Activated CD4-positive, alpha-beta T cell treated with anti-CD3 and anti-CD28 coated beads, Interleukin-2, Interleukin-4, amounts not matched to agents 100 ng/mL and 50 ng/mL, durations not matched to agents 16 hours and 8 hours (primary cell): Measurements from ENCODE around the gene HSPB2.
A peak's percentile ranks its signal among the peaks of the same experiment; 100 is the strongest.

Experiments used
- DNase-seq: peaks from one replicate; pipeline ENCODE4 v3.0.0-alpha.2; 2020; ENCODE audit warnings: low spot score

HSPB2 gene

DNA sequence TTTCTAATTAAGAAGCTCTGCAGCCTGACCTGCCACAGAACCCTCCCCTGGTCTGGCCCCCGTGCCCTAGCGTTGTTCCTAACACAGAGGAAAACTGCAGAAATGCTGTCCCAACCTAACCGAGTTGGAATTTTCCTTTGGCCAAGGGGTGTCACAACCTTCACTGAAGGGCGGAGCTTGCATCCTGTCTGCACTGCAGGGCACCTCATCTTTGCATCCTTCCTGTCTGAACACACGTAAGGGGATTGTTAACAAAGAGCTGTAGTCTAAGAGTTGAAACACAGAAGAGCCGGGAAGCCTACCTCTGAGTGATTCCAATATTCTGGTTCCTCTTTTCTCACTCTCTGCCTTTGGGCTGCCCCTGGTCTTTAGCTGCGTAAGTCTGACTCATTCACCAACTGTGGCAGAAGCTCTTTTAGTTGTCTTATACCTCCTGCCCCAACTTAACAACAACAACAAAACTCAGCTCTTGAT lies 26.2 kb downstream of the HSPB2 start:
- DNase-seq, result peak; percentile 70

GRCh38 chr11:111939836-111940604 lies 27.5 kb downstream of the HSPB2 start:
- DNase-seq, result no peak

DNA sequence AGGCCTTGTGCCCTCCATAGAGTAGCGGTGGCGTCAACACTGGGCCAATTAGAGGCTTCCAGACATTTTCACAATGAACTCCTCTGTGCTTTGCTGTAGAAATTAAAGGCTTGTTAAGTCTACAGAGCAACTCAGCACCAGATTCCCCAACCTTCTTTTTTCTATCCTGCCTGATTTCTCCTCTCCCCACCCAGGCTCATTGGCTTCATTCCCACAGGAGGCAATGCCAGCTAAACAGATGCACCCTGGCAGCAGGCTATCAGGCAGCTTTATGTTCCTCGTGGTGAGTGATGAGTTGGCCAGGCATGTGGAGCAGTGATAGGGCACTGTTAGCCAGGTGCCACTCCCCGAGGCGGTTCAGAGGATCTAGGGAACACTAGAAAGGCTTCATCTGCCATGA lies 29.4 kb downstream of the HSPB2 start:
- DNase-seq, result no peak

GRCh38 chr11:111942829-111943228 lies 30.3 kb downstream of the HSPB2 start:
- no peak for DNase-seq

DNA sequence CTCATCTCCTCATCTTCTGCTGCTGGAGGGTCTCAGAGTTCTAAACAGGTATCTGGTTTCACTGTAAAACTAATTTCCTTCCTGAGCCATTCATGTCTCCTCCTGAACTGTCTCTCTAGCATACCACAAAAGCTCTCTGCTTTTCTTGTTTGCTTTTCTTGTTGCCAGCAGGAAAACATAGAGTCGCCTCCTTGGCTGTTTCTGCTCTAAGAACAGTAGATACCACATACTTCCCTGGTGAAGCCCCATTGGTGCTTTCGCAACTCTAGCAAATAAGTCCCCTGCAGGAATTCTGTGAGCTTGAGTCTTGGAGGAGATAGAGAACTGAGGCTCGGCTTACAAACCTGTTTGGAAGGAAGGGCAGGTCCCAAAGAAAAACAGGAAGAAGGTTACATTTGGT lies 31.6 kb downstream of the HSPB2 start:
- no peak for DNase-seq

DNA sequence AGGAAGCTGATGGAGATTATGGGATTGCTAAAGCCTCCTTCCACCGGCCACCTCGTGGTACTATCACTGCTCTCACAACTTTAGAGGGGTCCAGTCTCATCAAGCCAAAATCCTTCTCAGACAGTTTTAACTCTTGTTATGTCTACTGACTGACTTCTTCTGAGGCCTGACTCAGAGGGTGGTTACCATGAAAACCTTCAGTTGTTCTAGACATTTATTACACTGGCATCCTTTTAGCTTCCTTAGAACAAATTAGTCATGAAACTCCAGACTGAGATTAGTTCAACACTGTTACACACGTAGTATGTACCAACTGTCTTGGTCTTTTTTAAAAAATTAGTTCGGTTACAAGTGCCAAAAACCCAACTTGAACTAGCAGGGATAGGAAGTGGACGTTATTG lies 32.1 kb downstream of the HSPB2 start:
- DNase-seq, result peak; percentile 52

GRCh38 chr11:111945198-111945597 lies 32.7 kb downstream of the HSPB2 start:
- DNase-seq, result no peak

DNA sequence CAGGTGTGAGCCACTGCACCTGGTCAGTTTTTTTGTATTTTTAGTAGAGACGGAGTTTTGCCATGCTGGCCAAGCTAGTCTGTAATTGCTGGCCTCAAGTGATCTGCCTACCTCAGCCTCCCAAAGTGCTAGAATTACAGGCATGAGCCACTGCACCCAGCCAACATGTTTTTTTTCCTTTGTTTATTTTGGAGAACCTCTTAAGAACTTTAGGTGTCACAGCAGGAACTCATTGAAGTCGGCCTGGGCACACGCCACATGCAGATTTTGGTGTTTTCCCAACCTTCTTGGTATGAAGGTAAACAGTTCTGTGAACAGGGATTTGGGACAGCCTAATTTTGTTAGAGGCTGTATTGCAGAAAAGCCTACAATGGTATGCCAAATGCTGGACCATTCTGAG lies 34.0 kb downstream of the HSPB2 start:
- no peak for DNase-seq

GRCh38 chr11:111947143-111947542 lies 34.6 kb downstream of the HSPB2 start:
- DNase-seq, result no peak

- DNase-seq, result no peak
These were observed 37.2 kb downstream of the HSPB2 start for GRCh38 chr11:111949519-111950426.

DNA sequence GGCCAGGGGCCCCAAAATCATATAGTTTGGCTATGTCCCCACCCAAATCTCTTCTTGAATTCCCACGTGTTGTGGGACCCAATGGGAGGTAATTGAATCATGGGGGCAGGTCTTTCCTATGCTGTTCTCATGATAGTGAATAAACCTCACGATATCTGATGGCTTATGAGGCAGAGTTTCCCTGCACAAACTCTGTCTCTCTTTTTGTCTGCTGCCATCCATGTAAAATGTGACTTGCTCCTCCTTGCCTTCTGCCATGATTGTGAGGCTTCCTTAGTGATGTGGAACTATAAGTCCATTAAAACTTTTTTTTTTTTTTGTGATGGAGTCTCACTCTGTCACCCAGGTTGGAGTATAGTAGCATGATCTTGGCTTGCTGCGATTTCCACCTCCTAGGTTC lies 39.0 kb downstream of the HSPB2 start:
- no peak for DNase-seq

DNA sequence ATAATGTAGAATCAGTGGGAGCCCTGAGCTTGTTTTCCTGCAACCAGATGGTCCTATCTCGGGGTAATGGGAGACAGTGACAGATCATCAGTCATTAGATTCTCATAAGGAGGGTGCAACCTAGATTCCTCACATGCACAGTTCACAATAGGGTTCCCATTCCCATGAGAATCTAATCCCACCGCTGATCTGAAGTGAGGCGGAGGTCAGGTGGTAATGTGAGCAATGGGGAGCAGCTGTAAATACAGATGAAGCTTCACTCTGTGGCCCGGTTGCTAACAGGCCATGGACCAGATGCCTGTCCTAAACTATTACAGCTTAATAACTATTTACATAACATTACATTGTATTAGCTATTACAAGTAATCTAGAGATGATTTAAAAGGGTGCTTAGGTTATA lies 41.6 kb downstream of the HSPB2 start:
- DNase-seq, result no peak

- DNase-seq, result no peak
These were observed 45.3 kb downstream of the HSPB2 start for GRCh38 chr11:111957663-111958444.

DNA sequence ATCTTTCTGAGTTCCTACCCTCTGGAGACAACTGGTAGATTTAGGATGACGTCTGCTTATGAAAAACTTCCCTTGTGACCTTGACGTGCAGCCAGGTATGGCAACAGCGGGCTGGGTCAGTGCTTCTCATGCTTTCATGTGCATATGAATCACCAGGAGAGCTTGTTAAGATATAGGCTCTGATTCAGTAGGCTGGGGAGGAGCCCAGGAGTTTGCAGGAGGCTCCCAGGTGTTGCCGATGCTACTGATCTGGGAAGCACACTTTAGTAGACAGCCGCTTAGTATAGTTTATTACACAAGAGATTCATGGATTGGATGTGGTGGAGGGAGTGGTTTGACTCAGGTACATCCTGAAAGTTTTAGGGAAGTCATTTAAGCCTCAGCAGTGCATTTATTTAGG lies 48.4 kb downstream of the HSPB2 start:
- no peak for DNase-seq

DNA sequence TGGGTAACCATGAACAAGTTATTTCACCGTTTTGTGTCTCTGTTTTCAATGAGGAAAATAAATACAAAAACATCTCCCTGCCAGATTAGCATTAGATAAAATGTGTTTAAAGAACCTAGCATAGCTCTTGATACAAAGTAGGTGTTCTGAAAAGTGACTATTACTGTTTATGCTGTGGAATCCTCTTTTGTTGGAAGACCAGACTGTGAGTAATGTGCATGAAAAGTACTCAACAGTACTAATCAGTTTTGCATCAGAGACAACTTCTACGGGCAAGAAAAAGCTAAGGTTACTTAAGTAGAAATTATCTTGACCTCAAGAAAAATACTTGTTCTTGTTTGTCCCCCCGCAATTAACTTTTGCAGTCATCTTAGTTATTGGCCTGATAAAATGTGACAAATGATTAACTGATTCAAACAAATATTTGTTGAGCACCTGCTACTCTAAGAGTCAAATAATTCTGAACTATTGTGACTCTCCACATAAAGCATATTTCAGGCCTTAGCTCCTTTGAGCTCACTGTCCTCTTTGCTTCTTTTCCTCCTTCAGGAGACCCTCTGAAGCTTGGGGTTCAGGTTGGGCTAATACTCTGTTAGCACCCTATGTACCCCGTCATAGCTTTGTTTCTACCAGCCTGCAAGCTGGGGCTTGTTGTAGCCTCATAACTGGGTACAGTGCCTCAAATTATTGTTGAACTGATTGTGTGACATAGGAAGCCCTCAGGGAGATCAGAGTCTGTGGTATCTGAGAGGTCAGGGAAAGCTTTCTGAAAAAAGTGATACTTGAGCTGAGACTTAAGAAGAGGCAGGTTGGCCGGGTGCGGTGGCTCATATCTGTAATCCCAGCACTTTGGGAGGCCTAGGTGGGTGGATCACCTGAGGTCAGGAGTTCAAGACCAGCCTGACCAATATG lies 49.1 kb downstream of the HSPB2 start:
- no peak for DNase-seq
